Activated T-cell treated with anti-CD3 and anti-CD28 coated beads for 4 hours (primary cell): ENCODE results near the gene PXDC1.

Experiments
- DNase-seq: peaks from one replicate; pipeline ENCODE4 v3.0.0-alpha.2; 2020

PXDC1 gene

GRCh38 chr6:3751077-3751729 is at the start of gene PXDC1:
PXDC1 (minus strand) TSS chr6:3751713; CDS start chr6:3751531, 182 bp downstream.
- no peak for DNase-seq

GRCh38 chr6:3800850-3801591 is 49.5 kb upstream of the PXDC1 start:
- DNase-seq, result no peak

GRCh38 chr6:3799719-3800118 is 48.2 kb upstream of the PXDC1 start:
- no peak for DNase-seq

GRCh38 chr6:3798055-3798919 is 46.8 kb upstream of the PXDC1 start:
- no peak for DNase-seq

- DNase-seq, result no peak
These were observed 45.9 kb upstream of the PXDC1 start for GRCh38 chr6:3797231-3798054.

- no peak for DNase-seq
These were observed 45.2 kb upstream of the PXDC1 start for GRCh38 chr6:3796719-3797041.

GRCh38 chr6:3795836-3796718 is 44.6 kb upstream of the PXDC1 start:
- no peak for DNase-seq

GRCh38 chr6:3794092-3794491 is 42.6 kb upstream of the PXDC1 start:
- no peak for DNase-seq

- no peak for DNase-seq
These were observed 42.0 kb upstream of the PXDC1 start for GRCh38 chr6:3793545-3793944.

GRCh38 chr6:3791526-3792203 is 40.2 kb upstream of the PXDC1 start:
- no peak for DNase-seq

GRCh38 chr6:3789896-3790558 is 38.5 kb upstream of the PXDC1 start:
- no peak for DNase-seq

- DNase-seq, result no peak
These were observed 37.7 kb upstream of the PXDC1 start for GRCh38 chr6:3789018-3789895.

- DNase-seq, result no peak
These were observed 37.0 kb upstream of the PXDC1 start for GRCh38 chr6:3788408-3789017.

- DNase-seq, result no peak
These were observed 34.6 kb upstream of the PXDC1 start for GRCh38 chr6:3786141-3786540.

- DNase-seq, result no peak
These were observed 34.2 kb upstream of the PXDC1 start for GRCh38 chr6:3785745-3786098.

GRCh38 chr6:3784885-3785744 is 33.6 kb upstream of the PXDC1 start:
- DNase-seq, result no peak

- DNase-seq, result no peak
These were observed 32.9 kb upstream of the PXDC1 start for GRCh38 chr6:3784423-3784822.
